Small intestine (tissue), 16 donors: ENCODE data around the gene SEC61B. TPM values are rescaled to one million over a fixed set of nuclear protein-coding genes. Genes with fewer than 3 reads are reported as not detected.

Experiments used
- DNase-seq, 2 donors: peaks; one replicate each; pipeline versions ENCODE4 v3.0.0 to v3.0.0-alpha.2; 2013
- FAIRE-seq: peaks from 2 replicates; lab custom pipeline; 2012; peaks lifted over from hg19 to GRCh38; lab: Jason Lieb, UNC
- H3K27ac ChIP-seq, 3 donors: one replicate each; pipeline ENCODE4 v1.5.1; 2013; ENCODE audit warnings: low read length in 2 of 3, mild to moderate bottlenecking in 2 of 3, control low read depth in 1 of 3, inconsistent platforms in 1 of 3, low read depth in 1 of 3, moderate library complexity in 1 of 3
- H3K27me3 ChIP-seq, 3 donors: one replicate each; pipeline ENCODE4 v1.6.1; 2013; ENCODE audit warnings: low read length in 3 of 3, inconsistent platforms in 1 of 3; ENCODE audit not compliant: control insufficient read depth in 3 of 3, insufficient read depth in 3 of 3
- H3K36me3 ChIP-seq, 3 donors: one replicate each; pipeline ENCODE4 v1.6.1; 2013; ENCODE audit warnings: low read length in 3 of 3, inconsistent platforms in 1 of 3, low read depth in 1 of 3, mild to moderate bottlenecking in 1 of 3, moderate library complexity in 1 of 3; ENCODE audit not compliant: control insufficient read depth in 3 of 3, insufficient read depth in 2 of 3
- H3K4me1 ChIP-seq, 3 donors: one replicate each; pipeline ENCODE4 v1.6.1; 2013; ENCODE audit warnings: low read length in 2 of 3, inconsistent platforms in 1 of 3, low read depth in 1 of 3, mild to moderate bottlenecking in 1 of 3, moderate library complexity in 1 of 3; ENCODE audit not compliant: control insufficient read depth in 3 of 3, insufficient read depth in 2 of 3
- H3K4me3 ChIP-seq, 3 donors: one replicate each; pipeline ENCODE4 v1.5.1; 2013; ENCODE audit warnings: low read length in 3 of 3, control low read depth in 1 of 3, inconsistent platforms in 1 of 3, low read depth in 1 of 3, mild to moderate bottlenecking in 1 of 3, moderate library complexity in 1 of 3
- H3K9me3 ChIP-seq, 2 donors: one replicate each; pipeline ENCODE4 v1.6.1; 2013; ENCODE audit warnings: low read depth in 1 of 2, low read length in 1 of 2; ENCODE audit not compliant: control insufficient read depth in 2 of 2, insufficient read depth in 1 of 2
- WGBS, 3 donors: extraction: QIAGEN DNeasy Blood & Tissue Kit; methylation state at CpG; one replicate each; pipeline ENCODE4 v1.1.7; 2013; 5-methylcytosine and 5-hydroxymethylcytosine counted together
- long read RNA-seq, 10 donors: transcript quantifications; one replicate each; lab custom pipeline, GENCODE V29; 2026
- polyA plus RNA-seq, 4 donors: library from polyadenylated mRNA; stranded (reverse) in 3 of 4; unstranded in 1 of 4; fragments of 200-250 nt in 3 of 4; fragments of 120-200 nt in 1 of 4; gene quantifications; one replicate each; pipeline versions ENCODE4 v1.2.1 to v1.2.3, GENCODE V29; 2013
- donor health status: healthy with polysubstance abuse.
- donor health status: control.
- donor health status: control.
- donor health status: Bipolar disorder and iron deficiency.
- donor health status: healthy.

The SEC61B gene
- 100 to 1,000 TPM; 191 to 382 (median 281) TPM for polyA plus RNA-seq
- long read RNA-seq, donor 1, transcript SEC61B-201 (4 exons, 545 nt) = major isoform, 348 of 440 reads
- long read RNA-seq, donor 1, partial matches to known transcripts = 89 of 440 reads
- long read RNA-seq, donor 1, other reads (novel, unspliced or antisense) = 0 of 440 reads
- long read RNA-seq, donor 2, transcript SEC61B-201 (4 exons, 545 nt) = major isoform, 80 of 84 reads
- long read RNA-seq, donor 2, partial matches to known transcripts = 0 of 84 reads
- long read RNA-seq, donor 2, other reads (novel, unspliced or antisense) = 0 of 84 reads
- long read RNA-seq, donor 3, transcript SEC61B-202 (2 exons, 687 nt) = minor isoform, 7 of 139 reads
- long read RNA-seq, donor 3, transcript SEC61B-201 (4 exons, 545 nt) = major isoform, 113 of 139 reads
- long read RNA-seq, donor 3, partial matches to known transcripts = 19 of 139 reads
- long read RNA-seq, donor 3, other reads (novel, unspliced or antisense) = 0 of 139 reads
- long read RNA-seq, donor 4, transcript SEC61B-201 (4 exons, 545 nt) = major isoform, 6 of 6 reads
- long read RNA-seq, donor 4, partial matches to known transcripts = 0 of 6 reads
- long read RNA-seq, donor 4, other reads (novel, unspliced or antisense) = 0 of 6 reads
- long read RNA-seq, donor 5, transcript SEC61B-201 (4 exons, 545 nt) = major isoform, 45 of 64 reads
- long read RNA-seq, donor 5, partial matches to known transcripts = 19 of 64 reads
- long read RNA-seq, donor 5, other reads (novel, unspliced or antisense) = 0 of 64 reads
- long read RNA-seq, donor 6, transcript SEC61B-201 (4 exons, 545 nt) = major isoform, 121 of 149 reads
- long read RNA-seq, donor 6, partial matches to known transcripts = 24 of 149 reads
- long read RNA-seq, donor 6, other reads (novel, unspliced or antisense) = 0 of 149 reads
- long read RNA-seq, donor 7, transcript SEC61B-201 (4 exons, 545 nt) = major isoform, 131 of 132 reads
- long read RNA-seq, donor 7, partial matches to known transcripts = 0 of 132 reads
- long read RNA-seq, donor 7, other reads (novel, unspliced or antisense) = 0 of 132 reads
- long read RNA-seq, donor 8, transcript SEC61B-201 (4 exons, 545 nt) = major isoform, 19 of 21 reads
- long read RNA-seq, donor 8, partial matches to known transcripts = 0 of 21 reads
- long read RNA-seq, donor 8, other reads (novel, unspliced or antisense) = 0 of 21 reads
- long read RNA-seq, donor 9, transcript SEC61B-201 (4 exons, 545 nt) = major isoform, 40 of 50 reads
- long read RNA-seq, donor 9, partial matches to known transcripts = 9 of 50 reads
- long read RNA-seq, donor 9, other reads (novel, unspliced or antisense) = 0 of 50 reads
- long read RNA-seq, donor 10, transcript SEC61B-201 (4 exons, 545 nt) = major isoform, 240 of 284 reads
- long read RNA-seq, donor 10, partial matches to known transcripts = 41 of 284 reads
- long read RNA-seq, donor 10, other reads (novel, unspliced or antisense) = 0 of 284 reads

DNA sequence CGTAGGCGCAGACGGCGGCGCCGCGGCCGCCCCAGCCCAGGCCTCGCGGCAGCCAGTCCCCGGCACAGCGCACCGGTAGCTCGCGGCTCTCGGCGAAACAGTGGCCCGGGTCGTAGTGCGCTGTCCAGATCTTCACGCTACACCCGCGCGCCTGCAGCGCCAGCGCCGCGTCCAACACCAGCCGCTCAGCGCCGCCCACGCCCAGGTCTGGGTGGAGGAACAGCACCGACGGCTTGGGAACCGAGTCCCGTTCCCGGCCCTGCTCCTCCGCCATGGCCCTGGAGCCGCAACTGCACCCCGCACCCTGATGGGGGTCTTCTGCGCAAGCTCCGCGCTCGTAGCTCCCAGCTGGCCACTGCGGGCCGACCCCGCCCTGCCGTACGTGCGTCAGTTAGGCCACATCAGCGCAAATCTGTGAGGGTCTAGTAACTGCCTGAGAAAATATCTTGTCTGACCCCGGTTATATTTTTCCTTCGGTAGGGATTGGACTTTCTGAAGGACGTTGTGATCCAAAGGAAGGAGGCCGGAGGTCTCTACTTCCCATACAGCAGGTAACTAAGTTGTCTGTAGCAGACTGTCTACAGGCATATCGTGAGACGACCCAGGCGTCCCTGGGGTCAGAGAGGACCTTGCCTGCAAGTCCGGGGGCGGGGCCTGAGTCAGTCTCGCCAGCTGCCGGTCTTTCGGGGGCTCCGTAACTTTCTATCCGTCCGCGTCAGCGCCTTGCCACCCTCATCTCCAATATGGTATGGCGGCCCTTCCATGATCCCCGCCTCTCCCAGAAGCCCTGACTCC is at the start of gene SEC61B, which contains the start of gene ALG2:
TSS of gene SEC61B (plus strand) at position 662 of the 795 bp plus-strand sequence. CDS start at position 744, 82 bp downstream.
TSS of gene ALG2 (minus strand) at position 322 of the 795 bp plus-strand sequence. CDS start at position 274, 48 bp downstream.
- Histone ChIP-seq H3K36me3 (peaks cover 3 to 17% (median 6%) of the 10 kb centered on the region in 3 donors), H3K9me3 (no peaks in the 10 kb centered on the region), H3K4me3 (peak within 1 kb of the TSS; percentile 88 to 94 (median 93)), H3K27me3 (no peaks in the 10 kb centered on the region), H3K4me1 (peaks cover 0 to 14% (median 7%) of the 10 kb centered on the region in 3 donors), H3K27ac (peak within 1 kb of the TSS; percentile 94 to 98 (median 96))
- DNase-seq (peak; percentile 92 to 98), FAIRE-seq (no peak)
- 0 to 1% (median 0%) methylated on average over 64 to 70 of the region's 70 CpGs for WGBS, 3 donors

DNA sequence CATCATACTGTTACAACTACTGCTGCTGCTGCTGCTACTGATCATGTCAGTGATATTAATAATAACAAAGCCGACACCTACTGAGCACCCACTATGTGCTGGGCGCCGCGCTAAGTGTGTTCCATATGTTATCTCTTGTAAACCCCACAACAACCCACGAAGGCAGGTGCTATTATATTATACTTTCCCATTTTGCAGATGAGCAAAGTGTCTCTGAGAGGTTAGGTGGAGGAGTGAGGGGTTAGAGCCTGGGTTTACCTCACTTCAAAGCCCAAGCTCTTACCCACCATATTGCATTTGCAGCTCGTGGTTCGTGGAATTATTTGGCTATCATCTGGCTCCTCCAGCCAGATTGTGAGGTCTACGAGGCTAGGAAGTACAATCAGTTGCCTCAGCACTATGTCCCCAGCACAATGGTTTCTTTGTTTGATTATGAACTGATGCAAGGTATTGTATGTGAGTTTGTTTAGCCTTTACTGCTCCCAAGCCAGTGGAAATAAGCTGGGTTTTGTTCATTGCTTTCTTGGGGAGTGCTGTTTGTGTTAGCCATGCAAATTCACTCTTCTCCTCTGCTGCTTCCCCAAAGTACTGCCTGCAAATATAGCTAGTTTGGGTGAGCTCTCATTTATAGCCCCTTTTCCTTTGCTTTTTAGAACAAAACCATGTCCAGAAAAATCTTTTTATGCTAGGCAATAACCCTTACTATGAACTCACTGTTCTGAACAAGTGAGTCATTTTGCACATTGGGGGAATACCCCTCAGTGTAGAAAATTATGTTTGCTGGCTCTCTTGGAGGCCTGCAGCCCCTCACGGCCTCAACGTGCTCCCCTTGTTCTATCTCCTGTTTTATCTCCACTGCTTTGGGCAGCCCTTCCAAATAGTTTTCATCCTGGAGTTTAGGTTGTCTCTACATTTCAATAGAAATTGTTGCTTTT is 48.2 kb upstream of the SEC61B start:
- H3K27me3 ChIP-seq = no peaks in the 10 kb centered on the region
- H3K27ac ChIP-seq = peak overlapping the region in 1 of 3 donors; percentile 21
- H3K4me1 ChIP-seq = peaks cover 0 to 66% (median 0%) of the 10 kb centered on the region in 3 donors
- no peak overlapping the region for H3K4me3 ChIP-seq
- peak; percentile 15 to 56 for DNase-seq
- no peak for FAIRE-seq
- WGBS, 3 donors = 40 to 63% (median 55%) methylated on average over 10 of the region's 10 CpGs
- H3K9me3 ChIP-seq = no peaks in the 10 kb centered on the region
- no peaks in the 10 kb centered on the region for H3K36me3 ChIP-seq

GRCh38 chr9:99176527-99177013 is 45.5 kb upstream of the SEC61B start:
- no peak overlapping the region for H3K4me3 ChIP-seq
- 18 to 50% (median 42%) methylated on average over 4 of the region's 4 CpGs for WGBS, 3 donors
- H3K27me3 ChIP-seq = no peaks in the 10 kb centered on the region
- H3K4me1 ChIP-seq = peaks cover 0 to 56% (median 0%) of the 10 kb centered on the region in 3 donors
- FAIRE-seq (no peak), DNase-seq (peak; percentile 10 to 82)
- no peaks in the 10 kb centered on the region for H3K36me3 ChIP-seq
- H3K9me3 ChIP-seq = no peaks in the 10 kb centered on the region
- H3K27ac ChIP-seq = peak overlapping the region in 1 of 3 donors; percentile 74

- DNase-seq (no peak), FAIRE-seq (no peak)
- Histone ChIP-seq H3K36me3 (no peaks in the 10 kb centered on the region), H3K4me3 (no peak overlapping the region), H3K27me3 (no peaks in the 10 kb centered on the region), H3K4me1 (peaks cover 0 to 44% (median 0%) of the 10 kb centered on the region in 3 donors), H3K27ac (no peak overlapping the region), H3K9me3 (no peaks in the 10 kb centered on the region)
- 90 to 93% (median 90%) methylated on average over 8 of the region's 8 CpGs for WGBS, 3 donors
Measured at GRCh38 chr9:99177576-99178366, 44.3 kb upstream of the SEC61B start.

- H3K9me3 ChIP-seq = no peaks in the 10 kb centered on the region
- no peak overlapping the region for H3K4me3 ChIP-seq
- peaks cover 0 to 31% (median 0%) of the 10 kb centered on the region in 3 donors for H3K4me1 ChIP-seq
- DNase-seq = no peak
- H3K36me3 ChIP-seq = no peaks in the 10 kb centered on the region
- 93 to 94% (median 93%) methylated on average over 17 of the region's 17 CpGs for WGBS, 3 donors
- H3K27me3 ChIP-seq = no peaks in the 10 kb centered on the region
- H3K27ac ChIP-seq = no peak overlapping the region
- no peak for FAIRE-seq
Measured at GRCh38 chr9:99178912-99179872, 42.9 kb upstream of the SEC61B start.
